ENCODE results near the gene ATP1A4. TPM values are rescaled to one million over a fixed set of nuclear protein-coding genes. Genes with fewer than 3 reads are reported as not detected.
"Not testable (repeated sequence)": the region's sequence is repeated elsewhere in the genome, so short reads cannot be mapped to it uniquely, and the experiment has no call there.

Gene ATP1A4
- not detected for total RNA-seq

DNA sequence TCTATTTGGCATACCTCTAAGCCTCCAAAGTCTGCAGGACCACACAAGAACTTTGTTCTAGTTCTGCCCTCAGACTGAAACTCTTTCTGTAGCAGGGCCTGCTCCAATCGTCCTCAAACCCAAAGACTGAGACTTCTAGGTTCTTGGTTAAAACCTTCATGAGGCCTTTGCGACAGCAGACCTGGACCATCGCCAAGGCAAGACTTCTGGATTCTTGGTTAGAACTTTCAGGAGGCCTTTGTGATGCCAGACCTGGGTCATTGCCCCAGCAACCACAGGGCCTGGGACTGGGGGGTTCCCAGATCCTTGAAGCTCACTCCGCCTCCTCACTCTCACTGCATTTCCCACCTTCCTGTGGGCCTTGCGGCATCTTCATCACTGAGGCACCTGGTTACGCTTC lies at the start of gene ATP1A4:
TSS of gene ATP1A4 (plus strand) at position 301 of the 400 bp plus-strand sequence. CDS start 438 bp downstream, outside the sequence.
- H3K27ac Mint-ChIP-seq: peak within 1 kb of the TSS; percentile 64

DNA sequence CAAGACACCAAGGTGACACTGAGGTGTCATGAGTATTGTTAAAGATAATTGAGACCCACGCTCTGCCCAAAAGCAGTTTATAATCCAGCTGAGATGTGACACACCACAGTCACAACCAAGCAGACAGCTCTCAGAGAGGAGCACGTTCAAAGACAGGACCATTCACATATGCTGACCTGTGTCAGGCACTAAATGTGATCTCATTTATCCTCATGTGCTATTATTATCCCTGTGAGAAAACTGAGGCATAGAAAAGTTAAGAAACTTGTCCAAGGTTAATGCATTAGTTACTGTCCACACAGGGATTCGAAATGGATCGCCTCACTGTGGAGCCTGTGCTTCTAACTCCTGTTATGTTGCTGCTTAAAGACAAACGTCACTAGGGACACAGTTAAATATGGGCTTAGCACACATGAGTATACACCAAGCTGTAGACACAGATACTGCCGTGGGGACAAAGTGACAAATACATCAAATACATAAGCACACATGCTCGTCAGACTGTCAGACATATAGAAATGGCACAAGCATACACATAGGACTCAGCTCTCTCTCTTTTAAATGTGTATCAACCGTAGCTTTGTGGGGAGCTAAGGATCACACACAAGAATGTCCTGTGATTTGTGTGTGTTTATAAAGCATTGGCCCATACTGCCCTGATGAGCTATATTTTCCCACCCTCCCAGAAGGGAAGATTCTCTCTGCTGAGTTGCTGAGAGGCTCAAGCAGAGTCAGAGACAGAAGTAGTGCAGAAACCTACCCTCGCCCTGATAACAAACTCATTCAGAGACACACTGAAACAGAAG lies 49.5 kb upstream of the ATP1A4 start:
- Mint-ChIP-seq H3K27ac (no peak overlapping the region), H3K27me3 (ENCODE audit: low read depth) (no peaks in the 10 kb centered on the region), H3K36me3 (ENCODE audit: insufficient read depth in 2 of 2) (no peaks in the 10 kb centered on the region), H3K9me3 (no peaks in the 10 kb centered on the region), H3K4me3 (no peak overlapping the region), H3K4me1 (ENCODE audit: low read depth) (peaks cover 29% of the 10 kb centered on the region)
- DNase-seq (no peak), ATAC-seq (replicated peaks in 1 of 2) (no peak)

More for the DNA sequence above, at the start of gene ATP1A4:
- no peaks in the 10 kb centered on the region for H3K36me3 Mint-ChIP-seq (ENCODE audit: insufficient read depth in 2 of 2)
- no peaks in the 10 kb centered on the region for H3K4me1 Mint-ChIP-seq (ENCODE audit: low read depth)
- H3K4me3 Mint-ChIP-seq: no peak within 1 kb of the TSS
- DNase-seq (no peak), ATAC-seq (replicated peaks in 1 of 2) (no peak)
- no peaks in the 10 kb centered on the region for H3K9me3 Mint-ChIP-seq
- no peaks in the 10 kb centered on the region for H3K27me3 Mint-ChIP-seq (ENCODE audit: low read depth)

DNA sequence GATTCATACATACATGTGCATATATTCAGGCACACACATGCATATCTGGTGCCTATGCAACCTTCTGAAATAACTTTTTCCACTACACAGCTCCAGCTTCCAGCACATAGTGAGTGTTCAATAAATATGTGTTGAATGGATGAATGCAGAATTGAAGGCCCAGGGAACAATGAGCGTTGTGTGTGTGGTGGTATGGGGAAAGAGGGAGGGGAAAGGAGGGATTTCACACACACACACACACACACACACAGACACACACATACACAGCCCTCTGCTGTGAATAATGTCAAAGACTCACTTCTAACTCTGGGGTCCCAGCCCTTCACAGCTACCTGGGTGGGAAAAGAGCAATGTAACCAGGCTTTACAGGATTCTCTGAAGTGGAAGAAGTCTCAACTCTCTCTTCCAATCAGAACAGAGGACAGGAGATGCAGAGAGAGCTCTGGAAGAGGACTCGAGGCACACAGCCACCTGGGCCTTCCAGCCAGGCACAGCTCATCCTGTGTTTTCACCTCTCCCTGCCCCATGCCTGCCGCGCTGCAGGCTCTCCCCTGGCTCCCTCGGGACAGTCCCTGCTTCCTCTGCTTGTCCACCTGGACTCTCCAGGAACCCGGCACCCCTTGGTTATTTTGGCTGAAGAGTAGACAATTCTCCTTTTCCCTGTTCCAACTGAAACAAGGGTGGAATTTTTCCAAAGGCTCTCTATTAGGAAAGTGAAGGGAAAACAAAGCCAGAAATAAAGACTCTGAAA lies 47.6 kb upstream of the ATP1A4 start:
- DNase-seq (no peak), ATAC-seq (replicated peaks in 1 of 2) (no peak)
- Mint-ChIP-seq H3K27ac (no peak overlapping the region), H3K4me3 (no peak overlapping the region), H3K27me3 (ENCODE audit: low read depth) (no peaks in the 10 kb centered on the region), H3K4me1 (ENCODE audit: low read depth) (peaks cover 24% of the 10 kb centered on the region), H3K36me3 (ENCODE audit: insufficient read depth in 2 of 2) (no peaks in the 10 kb centered on the region), H3K9me3 (no peaks in the 10 kb centered on the region)

DNA sequence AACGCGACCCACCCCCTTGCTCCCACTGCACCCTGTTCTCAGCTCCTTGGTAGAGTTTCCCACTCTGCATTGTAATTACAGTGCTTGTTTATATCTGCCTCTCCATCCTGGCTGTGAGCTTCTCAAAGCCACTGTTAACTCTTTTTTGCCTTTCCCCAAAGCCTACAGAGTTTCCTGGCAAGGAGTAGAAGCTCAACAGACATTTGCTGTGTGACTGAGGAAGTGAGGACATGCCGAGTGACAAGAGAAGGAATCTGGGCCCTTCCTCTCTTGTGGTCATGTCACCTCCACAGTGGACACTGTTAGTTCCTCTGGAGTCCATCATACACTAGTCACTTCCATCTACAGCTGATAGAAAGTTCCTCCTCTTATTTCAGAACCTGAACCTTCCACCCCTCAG lies 46.9 kb upstream of the ATP1A4 start:
- no peak overlapping the region for H3K4me3 Mint-ChIP-seq
- no peaks in the 10 kb centered on the region for H3K36me3 Mint-ChIP-seq (ENCODE audit: insufficient read depth in 2 of 2)
- no peak for DNase-seq
- no peaks in the 10 kb centered on the region for H3K9me3 Mint-ChIP-seq
- ATAC-seq (replicated peaks in 1 of 2): no peak
- H3K27ac Mint-ChIP-seq: no peak overlapping the region
- H3K27me3 Mint-ChIP-seq (ENCODE audit: low read depth): no peaks in the 10 kb centered on the region
- peaks cover 25% of the 10 kb centered on the region for H3K4me1 Mint-ChIP-seq (ENCODE audit: low read depth)

DNA sequence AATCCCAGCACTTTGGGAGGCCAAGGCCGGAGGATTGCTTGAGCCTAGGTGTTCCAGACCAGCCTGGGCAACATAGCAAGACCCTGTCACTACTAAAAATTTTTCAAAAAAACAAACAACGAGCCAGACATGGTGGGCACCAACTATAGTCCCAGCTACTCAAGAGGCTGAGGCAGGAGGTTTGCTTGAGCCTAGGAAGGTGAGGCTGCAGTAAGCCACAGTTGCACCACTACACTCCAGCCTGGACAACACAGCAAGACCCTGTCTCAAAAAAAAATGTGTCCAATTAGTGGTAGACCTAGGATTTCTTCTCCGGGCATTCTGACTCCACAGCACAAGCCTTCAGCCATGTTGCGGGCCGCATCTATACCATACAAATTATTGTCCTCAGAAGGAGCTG lies 46.2 kb upstream of the ATP1A4 start:
- Mint-ChIP-seq H3K4me3 (no peak overlapping the region), H3K27me3 (ENCODE audit: low read depth) (no peaks in the 10 kb centered on the region), H3K4me1 (ENCODE audit: low read depth) (peaks cover 26% of the 10 kb centered on the region), H3K9me3 (no peaks in the 10 kb centered on the region), H3K36me3 (ENCODE audit: insufficient read depth in 2 of 2) (no peaks in the 10 kb centered on the region), H3K27ac (no peak overlapping the region)
- DNase-seq (no peak), ATAC-seq (replicated peaks in 1 of 2) (no peak)

DNA sequence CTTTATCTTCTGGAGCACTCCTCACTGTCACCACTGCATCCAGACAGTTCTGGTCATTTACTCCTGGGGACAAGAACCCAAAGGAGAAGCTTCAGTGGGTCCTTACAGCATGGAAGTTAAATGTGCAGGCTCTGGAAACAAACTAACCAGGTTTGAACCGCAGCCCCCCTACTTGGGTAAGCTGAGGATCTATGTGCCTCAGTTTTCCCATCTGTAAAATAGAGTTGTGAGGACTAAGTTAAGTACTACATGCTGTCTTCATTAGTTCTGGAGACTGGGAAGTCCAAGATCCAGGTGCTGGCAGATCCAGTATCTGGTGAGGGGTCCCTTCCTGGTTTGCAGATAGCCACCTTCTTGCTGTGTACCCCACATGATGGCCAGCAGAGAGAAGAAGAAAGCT lies 43.9 kb upstream of the ATP1A4 start:
- no peaks in the 10 kb centered on the region for H3K9me3 Mint-ChIP-seq
- peaks cover 14% of the 10 kb centered on the region for H3K4me1 Mint-ChIP-seq (ENCODE audit: low read depth)
- ATAC-seq (replicated peaks in 1 of 2) (no peak), DNase-seq (no peak)
- H3K4me3 Mint-ChIP-seq: no peak overlapping the region
- H3K27ac Mint-ChIP-seq: no peak overlapping the region
- no peaks in the 10 kb centered on the region for H3K36me3 Mint-ChIP-seq (ENCODE audit: insufficient read depth in 2 of 2)
- no peaks in the 10 kb centered on the region for H3K27me3 Mint-ChIP-seq (ENCODE audit: low read depth)

DNA sequence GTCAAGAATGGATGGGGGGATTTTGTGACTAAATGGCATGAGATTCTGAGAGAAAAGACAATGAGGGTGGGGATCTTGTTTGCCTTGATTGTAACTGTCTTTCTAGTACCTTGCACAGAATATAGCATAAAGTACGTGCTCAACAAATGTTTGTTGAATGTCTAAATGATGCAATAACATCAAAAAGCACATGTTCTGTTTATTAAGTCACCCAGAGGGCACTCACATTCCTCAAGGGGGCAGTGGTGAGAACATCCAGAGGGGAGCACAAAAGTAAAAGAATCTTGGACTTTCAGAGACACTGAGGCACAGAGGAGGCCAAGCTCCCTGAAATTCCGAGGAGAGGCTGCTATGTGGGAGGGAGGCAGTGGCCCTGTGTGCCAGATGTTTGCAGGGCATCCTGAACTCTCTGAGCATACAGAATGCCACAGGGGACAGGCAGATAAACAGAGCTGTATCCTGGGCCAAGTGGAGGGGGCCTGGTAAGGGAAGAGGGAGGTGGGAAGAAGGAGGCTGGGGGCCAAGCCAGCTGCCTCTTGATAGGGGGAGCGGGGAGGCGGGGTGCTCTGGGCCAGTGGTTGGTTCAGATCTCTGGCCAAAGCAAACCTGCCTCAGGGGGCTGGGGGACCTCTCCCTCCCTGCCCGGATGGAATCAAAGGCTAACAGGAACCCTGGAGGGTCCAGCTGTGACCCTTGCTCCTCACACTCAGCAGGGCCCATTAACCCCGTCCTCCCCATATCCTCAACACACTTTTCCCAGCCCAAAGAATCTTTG lies 42.3 kb upstream of the ATP1A4 start:
- H3K4me1 Mint-ChIP-seq (ENCODE audit: low read depth): peaks cover 14% of the 10 kb centered on the region
- ATAC-seq (replicated peaks in 1 of 2) (peak; percentile 41 to 67), DNase-seq (peak; percentile 56)
- H3K36me3 Mint-ChIP-seq (ENCODE audit: insufficient read depth in 2 of 2): no peaks in the 10 kb centered on the region
- H3K27me3 Mint-ChIP-seq (ENCODE audit: low read depth): no peaks in the 10 kb centered on the region
- H3K9me3 Mint-ChIP-seq: no peaks in the 10 kb centered on the region
- H3K4me3 Mint-ChIP-seq: no peak overlapping the region
- H3K27ac Mint-ChIP-seq: peak overlapping the region; percentile 21

DNA sequence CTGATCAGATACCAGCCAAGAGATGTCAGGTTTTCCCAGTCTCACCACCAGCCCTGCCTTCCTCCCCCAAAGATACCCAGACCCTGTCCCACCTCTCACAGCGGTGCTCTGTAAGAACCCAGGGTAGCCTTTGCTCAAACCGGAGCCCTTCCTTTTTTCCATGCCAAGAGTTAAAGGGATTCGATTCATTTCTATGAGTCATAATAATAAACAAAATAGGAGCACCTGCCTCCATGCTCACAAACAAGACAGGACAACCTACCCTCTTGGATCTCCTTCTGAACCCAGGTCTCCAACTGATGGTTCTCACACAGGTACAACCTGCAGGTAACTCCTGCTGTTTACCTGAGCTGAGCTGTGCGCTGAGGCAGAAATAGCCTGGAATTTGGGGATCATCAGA lies 41.7 kb upstream of the ATP1A4 start:
- no peak overlapping the region for H3K4me3 Mint-ChIP-seq
- H3K9me3 Mint-ChIP-seq: no peaks in the 10 kb centered on the region
- H3K4me1 Mint-ChIP-seq (ENCODE audit: low read depth): peaks cover 14% of the 10 kb centered on the region
- no peaks in the 10 kb centered on the region for H3K36me3 Mint-ChIP-seq (ENCODE audit: insufficient read depth in 2 of 2)
- no peaks in the 10 kb centered on the region for H3K27me3 Mint-ChIP-seq (ENCODE audit: low read depth)
- H3K27ac Mint-ChIP-seq: no peak overlapping the region
- ATAC-seq (replicated peaks in 1 of 2) (no peak), DNase-seq (no peak)

DNA sequence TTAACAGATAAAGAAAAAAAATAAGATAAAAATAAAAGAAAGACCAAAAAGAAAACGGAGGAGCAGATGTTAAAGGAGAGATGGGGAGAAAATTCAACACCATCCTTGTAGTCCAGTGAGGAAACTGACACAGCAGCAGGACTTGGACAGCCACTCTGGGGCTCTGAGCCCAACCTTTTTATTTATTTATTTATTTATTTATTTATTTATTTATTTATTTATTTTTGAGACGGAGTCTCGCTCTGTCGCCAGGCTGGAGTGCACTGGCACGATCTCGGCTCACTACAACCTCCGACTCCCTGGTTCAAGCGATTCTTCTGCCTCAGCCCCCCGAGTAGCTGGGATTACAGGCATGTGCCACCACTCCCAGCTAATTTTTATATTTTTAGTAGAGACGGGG lies 39.9 kb upstream of the ATP1A4 start:
- H3K4me1 Mint-ChIP-seq (ENCODE audit: low read depth): peaks cover 14% of the 10 kb centered on the region
- ATAC-seq (replicated peaks in 1 of 2); H3K9me3 Mint-ChIP-seq; H3K4me3 Mint-ChIP-seq; DNase-seq; H3K27ac Mint-ChIP-seq; H3K36me3 Mint-ChIP-seq (ENCODE audit: insufficient read depth in 2 of 2); H3K27me3 Mint-ChIP-seq (ENCODE audit: low read depth): not testable (repeated sequence)

DNA sequence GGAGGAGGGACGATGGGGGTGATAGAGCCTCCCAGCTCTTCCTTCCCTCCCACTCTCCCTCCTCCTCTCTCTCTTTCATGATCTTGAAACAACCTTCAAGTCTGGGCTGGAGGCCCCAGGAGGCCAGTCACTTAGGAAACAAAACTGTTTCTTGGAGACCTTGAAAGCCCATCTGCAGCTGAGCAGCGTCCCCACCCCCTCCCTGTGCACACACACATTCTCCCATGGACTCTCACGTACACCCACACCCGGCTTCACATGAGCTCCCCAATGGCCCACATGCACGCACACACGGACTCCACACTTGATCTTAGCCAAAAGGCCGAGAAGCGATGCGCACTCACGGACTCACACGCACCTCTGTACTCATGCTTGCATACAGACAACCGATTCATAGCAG lies 39.0 kb upstream of the ATP1A4 start:
- no peak for ATAC-seq (replicated peaks in 1 of 2)
- no peaks in the 10 kb centered on the region for H3K9me3 Mint-ChIP-seq

DNA sequence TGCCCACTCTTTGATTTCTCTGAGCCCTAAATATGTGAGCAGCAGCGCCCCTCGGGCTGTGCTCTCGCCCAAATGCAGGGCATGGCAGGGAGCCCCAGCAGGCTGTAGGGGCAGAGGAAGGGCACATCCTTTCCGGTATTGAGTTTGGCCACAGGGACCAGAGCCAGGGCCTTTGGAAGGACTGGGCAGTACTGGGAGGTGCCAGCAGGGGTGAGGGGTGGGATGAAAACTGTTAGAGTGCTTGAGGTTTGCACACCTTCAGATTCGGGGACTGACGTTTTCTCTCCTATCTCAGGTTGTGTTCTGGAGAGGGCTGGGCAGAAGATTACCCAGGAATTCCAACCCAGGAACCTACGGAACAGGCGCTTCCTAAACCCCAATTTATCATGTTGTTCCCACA lies 38.0 kb upstream of the ATP1A4 start:
- ATAC-seq (replicated peaks in 1 of 2): no peak
- DNase-seq: no peak
- Mint-ChIP-seq H3K36me3 (ENCODE audit: insufficient read depth in 2 of 2) (no peaks in the 10 kb centered on the region), H3K27ac (no peak overlapping the region), H3K9me3 (no peaks in the 10 kb centered on the region), H3K4me1 (ENCODE audit: low read depth) (peaks cover 14% of the 10 kb centered on the region), H3K27me3 (ENCODE audit: low read depth) (peaks cover 11% of the 10 kb centered on the region), H3K4me3 (no peak overlapping the region)

More for the DNA sequence above, 39.0 kb upstream of the ATP1A4 start:
- Mint-ChIP-seq H3K4me1 (ENCODE audit: low read depth) (peaks cover 14% of the 10 kb centered on the region), H3K27me3 (ENCODE audit: low read depth) (peaks cover 7% of the 10 kb centered on the region), H3K36me3 (ENCODE audit: insufficient read depth in 2 of 2) (no peaks in the 10 kb centered on the region), H3K27ac (no peak overlapping the region), H3K4me3 (no peak overlapping the region)
- DNase-seq: no peak

DNA sequence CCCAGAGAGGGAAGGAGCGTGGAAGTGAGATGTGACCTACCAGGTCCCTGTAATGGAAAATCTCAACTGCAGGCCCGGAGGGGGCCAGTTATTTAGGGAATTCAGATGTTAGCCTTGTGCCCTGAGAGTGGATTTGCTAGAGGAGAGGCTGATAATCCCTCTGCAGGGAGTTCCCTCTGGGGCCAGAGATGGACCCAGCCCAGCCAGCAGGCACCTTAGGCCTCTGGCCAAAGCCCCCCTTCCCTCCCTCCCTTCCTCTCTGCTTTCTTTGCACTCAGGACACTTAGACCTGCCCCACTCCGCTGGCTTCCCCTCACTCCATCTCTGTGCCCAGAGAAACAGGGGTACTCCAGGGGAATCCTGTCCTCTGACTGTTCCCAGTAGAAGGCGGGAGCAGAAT lies 37.3 kb upstream of the ATP1A4 start:
- H3K9me3 Mint-ChIP-seq: no peaks in the 10 kb centered on the region

More for the DNA sequence above, 37.3 kb upstream of the ATP1A4 start:
- Mint-ChIP-seq H3K4me3 (no peak overlapping the region), H3K27ac (no peak overlapping the region), H3K27me3 (ENCODE audit: low read depth) (peaks cover 15% of the 10 kb centered on the region), H3K4me1 (ENCODE audit: low read depth) (peaks cover 8% of the 10 kb centered on the region), H3K36me3 (ENCODE audit: insufficient read depth in 2 of 2) (no peaks in the 10 kb centered on the region)
- DNase-seq: no peak
- ATAC-seq (replicated peaks in 1 of 2): no peak
